Spleen (tissue), 7 donors: ENCODE measurements around the gene RHOT2.

Source experiments
- CTCF ChIP-seq, 11 experiments: fragments of 200-600 bp in 7 of 11; fragments of 450-650 bp in 4 of 11; sonication (generic) in 4 of 11; IDR thresholded peaks in 8 of 11; conservative IDR thresholded peaks in 3 of 11; 1 replicate in 7 of 11; 2 replicates in 4 of 11; pipeline versions ENCODE4 v1.4.0 to v1.8.0; 2016 to 2021; ENCODE audit warnings: antibody characterized with exemption in 11 of 11, inconsistent platforms in 4 of 11, mild to moderate bottlenecking in 1 of 11
- POLR2A ChIP-seq, 3 donors: fragments of 450-650 bp; IDR thresholded peaks; one replicate each; pipeline ENCODE4 v1.5.1; 2017; ENCODE audit warnings: antibody characterized with exemption in 3 of 3, mild to moderate bottlenecking in 1 of 3
- donor health status: DM: no; HTN: no; CAD: no; lungs with moderate emphysema.
- donor health status: DM: no; HTN: no; CAD: no.
- donor health status: DM: no; HTN: no; CAD: no.

GRCh38 chr16:657487-657886 lies 10.4 kb upstream of the RHOT2 start:
- TF ChIP-seq CTCF (IDR thresholded peaks at IDR 0.05 in 8 of 11, conservative IDR thresholded peaks at IDR 0.05 in 3 of 11) (no peak), POLR2A (IDR thresholded peaks at IDR 0.05) (no peak)
